MM.1S (cell line): ENCODE measurements around the gene AICDA.

Experiments
- DNase-seq: peaks from one replicate; pipeline ENCODE4 v3.0.0-alpha.2; 2015
- H2AFZ ChIP-seq: fragments of 300-600 bp; sonication (generic); 2 replicates; pipeline ENCODE4 v1.6.0; 2016; ENCODE audit warnings: antibody characterized with exemption, low read length
- H3F3A ChIP-seq: fragments of 300-600 bp; sonication (generic); 2 replicates; pipeline ENCODE4 v1.6.1; 2016; ENCODE audit warnings: mild to moderate bottlenecking, antibody characterized with exemption, low read length, moderate library complexity, mixed read lengths; ENCODE audit not compliant: insufficient read depth
- H3K27ac ChIP-seq: fragments of 300-600 bp; sonication (generic); 2 replicates; pipeline ENCODE4 v1.5.1; 2016; ENCODE audit warnings: mild to moderate bottlenecking, low read length
- H3K27me3 ChIP-seq: fragments of 300-600 bp; sonication (generic); replicated peaks from 2 replicates; pipeline ENCODE4 v1.6.0; 2016; ENCODE audit warnings: low read length; ENCODE audit not compliant: insufficient read depth
- H3K36me3 ChIP-seq: fragments of 300-600 bp; sonication (generic); replicated peaks from 2 replicates; pipeline ENCODE4 v1.6.1; 2016; ENCODE audit warnings: mild to moderate bottlenecking, low read length, mixed read lengths; ENCODE audit not compliant: insufficient read depth
- H3K4me1 ChIP-seq: fragments of 300-600 bp; sonication (generic); 2 replicates; pipeline ENCODE4 v1.6.1; 2016; ENCODE audit warnings: low read length, mixed read lengths
- H3K4me2 ChIP-seq: fragments of 300-600 bp; sonication (generic); 2 replicates; pipeline ENCODE4 v1.6.0; 2016; ENCODE audit warnings: low read depth, low read length
- H3K4me3 ChIP-seq: fragments of 300-600 bp; sonication (generic); 2 replicates; pipeline ENCODE4 v1.5.1; 2016; ENCODE audit warnings: low read length, mixed read lengths
- H3K79me2 ChIP-seq: fragments of 300-600 bp; sonication (generic); 2 replicates; pipeline ENCODE4 v1.6.1; 2016; ENCODE audit warnings: mixed run types, low read length, mixed read lengths
- H3K9ac ChIP-seq: fragments of 300-600 bp; sonication (generic); 2 replicates; pipeline ENCODE4 v1.6.1; 2016; ENCODE audit warnings: low read length, mixed read lengths
- H3K9me2 ChIP-seq: fragments of 300-600 bp; sonication (generic); replicated peaks from 2 replicates; pipeline ENCODE4 v1.6.1; 2016; ENCODE audit warnings: mild to moderate bottlenecking, low read length, mixed read lengths; ENCODE audit not compliant: insufficient read depth
- H3K9me3 ChIP-seq: fragments of 300-600 bp; sonication (generic); replicated peaks from 2 replicates; pipeline ENCODE4 v1.6.1; 2016; ENCODE audit warnings: mild to moderate bottlenecking, low read length, mixed read lengths; ENCODE audit not compliant: insufficient read depth
- H4K20me1 ChIP-seq: fragments of 300-600 bp; sonication (generic); 2 replicates; pipeline ENCODE4 v1.6.1; 2016; ENCODE audit warnings: mild to moderate bottlenecking, low read length, moderate library complexity, mixed read lengths; ENCODE audit not compliant: insufficient read depth
- EZH2 ChIP-seq: fragments of 300-600 bp; sonication (generic); optimal IDR thresholded peaks from 2 replicates; pipeline ENCODE3; 2017; ENCODE audit warnings: low read depth, mild to moderate bottlenecking, antibody characterized with exemption, low read length, mixed read lengths
- EZH2phosphoT487 ChIP-seq: fragments of 300-600 bp; sonication (generic); IDR thresholded peaks from 2 replicates; pipeline ENCODE4 v1.6.1; 2018; ENCODE audit warnings: antibody characterized with exemption, low read length
- TF ChIP-seq, protein P1 (sequence below): fragments of 300-600 bp; sonication (generic); IDR thresholded peaks from 2 replicates; pipeline ENCODE4 v1.5.1; 2016; ENCODE audit warnings: antibody characterized with exemption, low read length, mixed read lengths

AICDA gene

DNA sequence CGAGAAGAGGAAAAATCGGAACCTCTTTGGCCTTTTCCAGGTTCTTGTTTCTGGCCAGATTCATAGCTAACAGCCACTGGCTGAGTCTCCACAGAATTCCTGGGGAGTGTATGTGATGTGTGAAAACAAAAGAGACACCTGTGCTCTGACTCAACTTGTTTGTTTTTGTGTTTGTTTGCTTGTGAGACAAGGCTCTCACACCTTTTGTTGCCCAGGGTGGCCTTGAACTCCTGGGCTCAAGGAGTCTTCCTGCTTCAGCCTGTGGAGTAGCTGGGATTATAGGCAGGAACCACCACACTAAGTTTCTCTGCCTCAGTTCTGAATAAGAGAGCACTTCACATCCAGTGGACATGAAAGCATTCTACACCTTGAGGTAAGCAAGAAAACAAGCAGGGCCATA lies 27.3 kb upstream of the AICDA start:
- H3K9ac ChIP-seq = no peak overlapping the region
- no peak overlapping the region for H2AFZ ChIP-seq

DNA sequence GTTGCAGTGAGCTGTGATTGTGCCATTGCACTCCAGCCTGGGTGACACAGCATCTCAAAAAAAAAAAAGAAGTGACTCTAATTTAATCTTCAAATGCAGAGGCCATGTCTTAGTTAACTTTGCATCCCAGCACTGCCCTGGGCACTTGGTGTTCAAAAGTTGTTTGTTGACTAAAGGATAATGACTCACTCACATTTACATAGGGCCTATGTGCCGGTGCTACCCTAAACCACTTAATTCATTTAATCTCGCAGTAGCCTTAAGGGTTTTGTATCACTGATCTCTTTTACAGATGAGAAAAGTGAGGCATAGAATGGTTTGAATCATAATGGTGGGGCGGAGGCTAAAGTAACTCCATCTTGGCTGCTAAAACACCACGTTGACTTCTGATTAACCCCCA lies 26.3 kb upstream of the AICDA start:
- no peak overlapping the region for H2AFZ ChIP-seq
- no peaks in the 10 kb centered on the region for H3K9me3 ChIP-seq
- no peak overlapping the region for H3K27ac ChIP-seq
- H3K27me3 ChIP-seq = peaks cover 8% of the 10 kb centered on the region; the same call in 1 of the 2 replicates
- H3K9me2 ChIP-seq = no peaks in the 10 kb centered on the region
- DNase-seq = no peak
- H3K4me1 ChIP-seq = peaks cover 4% of the 10 kb centered on the region
- H3F3A ChIP-seq = 0 out of 2 replicates have a peak, but pooled peaks cover 3% of the 10 kb centered on the region
- H3K4me2 ChIP-seq = no peak overlapping the region
- H3K9ac ChIP-seq = no peak overlapping the region
- no peaks in the 10 kb centered on the region for H4K20me1 ChIP-seq
- no peak overlapping the region for H3K4me3 ChIP-seq
- H3K36me3 ChIP-seq = no peaks in the 10 kb centered on the region
- H3K79me2 ChIP-seq = no peaks in the 10 kb centered on the region
- TF ChIP-seq, protein P1, sequence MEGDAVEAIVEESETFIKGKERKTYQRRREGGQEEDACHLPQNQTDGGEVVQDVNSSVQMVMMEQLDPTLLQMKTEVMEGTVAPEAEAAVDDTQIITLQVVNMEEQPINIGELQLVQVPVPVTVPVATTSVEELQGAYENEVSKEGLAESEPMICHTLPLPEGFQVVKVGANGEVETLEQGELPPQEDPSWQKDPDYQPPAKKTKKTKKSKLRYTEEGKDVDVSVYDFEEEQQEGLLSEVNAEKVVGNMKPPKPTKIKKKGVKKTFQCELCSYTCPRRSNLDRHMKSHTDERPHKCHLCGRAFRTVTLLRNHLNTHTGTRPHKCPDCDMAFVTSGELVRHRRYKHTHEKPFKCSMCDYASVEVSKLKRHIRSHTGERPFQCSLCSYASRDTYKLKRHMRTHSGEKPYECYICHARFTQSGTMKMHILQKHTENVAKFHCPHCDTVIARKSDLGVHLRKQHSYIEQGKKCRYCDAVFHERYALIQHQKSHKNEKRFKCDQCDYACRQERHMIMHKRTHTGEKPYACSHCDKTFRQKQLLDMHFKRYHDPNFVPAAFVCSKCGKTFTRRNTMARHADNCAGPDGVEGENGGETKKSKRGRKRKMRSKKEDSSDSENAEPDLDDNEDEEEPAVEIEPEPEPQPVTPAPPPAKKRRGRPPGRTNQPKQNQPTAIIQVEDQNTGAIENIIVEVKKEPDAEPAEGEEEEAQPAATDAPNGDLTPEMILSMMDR = no peak
- TF ChIP-seq EZH2 (no peak), EZH2phosphoT487 (no peak)

More for the DNA sequence above, 27.3 kb upstream of the AICDA start:
- Histone ChIP-seq H3K36me3 (no peaks in the 10 kb centered on the region), H3K79me2 (no peaks in the 10 kb centered on the region), H3K9me3 (no peaks in the 10 kb centered on the region), H3K4me1 (peaks cover 12% of the 10 kb centered on the region), H3K4me3 (no peak overlapping the region), H3K27me3 (peaks cover 8% of the 10 kb centered on the region; the same call in 1 of the 2 replicates), H3F3A (peaks cover 13% of the 10 kb centered on the region), H4K20me1 (no peaks in the 10 kb centered on the region), H3K27ac (no peak overlapping the region), H3K9me2 (no peaks in the 10 kb centered on the region), H3K4me2 (no peak overlapping the region)
- DNase-seq = no peak
- TF ChIP-seq EZH2 = no peak
- no peak for TF ChIP-seq EZH2phosphoT487
- TF ChIP-seq, protein P1 = no peak

DNA sequence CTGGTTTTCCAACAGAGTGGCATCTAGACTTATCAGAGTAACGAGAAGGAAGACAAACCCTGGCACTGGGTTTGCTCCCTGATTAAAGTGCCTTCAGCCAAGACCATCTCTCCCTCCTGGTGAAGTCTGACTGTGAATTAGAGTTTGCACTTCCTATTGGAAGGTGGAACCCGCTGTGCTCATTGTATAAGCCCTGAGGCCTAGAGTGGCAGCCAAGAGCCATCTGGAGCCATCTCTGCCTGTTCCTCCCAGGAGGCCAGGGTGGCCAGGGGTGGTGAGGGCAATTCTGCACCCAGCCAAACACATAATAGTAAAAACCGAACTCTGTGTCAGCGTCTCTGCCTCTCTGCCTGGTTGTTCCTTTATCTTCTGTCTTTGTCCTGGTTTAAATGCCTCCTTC lies 25.0 kb upstream of the AICDA start:
- no peak overlapping the region for H3K27ac ChIP-seq

More for the DNA sequence above, 25.0 kb upstream of the AICDA start:
- Histone ChIP-seq H3K4me3 (no peak overlapping the region), H3K27me3 (peaks cover 8% of the 10 kb centered on the region; the same call in 1 of the 2 replicates), H3F3A (no peaks in the 10 kb centered on the region), H3K9ac (no peak overlapping the region), H2AFZ (no peak overlapping the region), H3K4me1 (no peaks in the 10 kb centered on the region), H3K9me2 (no peaks in the 10 kb centered on the region), H4K20me1 (no peaks in the 10 kb centered on the region), H3K36me3 (no peaks in the 10 kb centered on the region), H3K9me3 (no peaks in the 10 kb centered on the region), H3K4me2 (no peak overlapping the region), H3K79me2 (no peaks in the 10 kb centered on the region)
- TF ChIP-seq, protein P1 = no peak
- no peak for TF ChIP-seq EZH2
- TF ChIP-seq EZH2phosphoT487 = no peak
- no peak for DNase-seq
